HEK293 (cell line): ENCODE measurements around the gene INVS.

Experiments used
- CTCF ChIA-PET: fragments of 350-600 bp; formaldehyde crosslinking; extraction: SDS; loops from one replicate; lab custom pipeline; 2021; ENCODE audit warnings: antibody characterized with exemption; lab: Yijun Ruan, JAX
- POLR2A ChIA-PET: fragments of 300-600 bp; formaldehyde crosslinking; extraction: SDS; loops from one replicate; lab custom pipeline; 2020; ENCODE audit warnings: antibody characterized with exemption, inconsistent platforms; lab: Yijun Ruan, JAX
- H3K27ac ChIP-seq: fragments of 200-500 bp; sonication (Bioruptor generic); 2 replicates; pipeline ENCODE4 v1.5.1; 2014; ENCODE audit warnings: low read depth, low read length, control low read depth, inconsistent platforms; ENCODE audit errors: extremely low read depth
- H3K36me3 ChIP-seq, 2 experiments: fragments of 200-500 bp in 1 of 2; sonication (Bioruptor generic) in 1 of 2; 1 replicate in 1 of 2; 2 replicates in 1 of 2; pipeline ENCODE4 v1.5.1; 2014 to 2017; ENCODE audit warnings: inconsistent platforms in 2 of 2, low read length in 2 of 2; ENCODE audit not compliant: control insufficient read depth in 2 of 2, insufficient read depth in 1 of 2
- H3K4me1 ChIP-seq: fragments of 200-500 bp; sonication (Bioruptor generic); 2 replicates; pipeline ENCODE4 v1.5.1; 2014; ENCODE audit warnings: mild to moderate bottlenecking, low read length, inconsistent platforms; ENCODE audit not compliant: control insufficient read depth, insufficient read depth
- H3K4me3 ChIP-seq: 2 replicates; pipeline ENCODE4 v1.5.1; 2011; ENCODE audit warnings: low read depth, mild to moderate bottlenecking, control low read depth, low read length, moderate library complexity
- H3K9me3 ChIP-seq: fragments of 200-500 bp; sonication (Bioruptor generic); 2 replicates; pipeline ENCODE4 v1.5.1; 2014; ENCODE audit warnings: low read depth, low read length, inconsistent platforms; ENCODE audit not compliant: control insufficient read depth, insufficient read depth
- BCL6B ChIP-seq: fragments of 450-650 bp; formaldehyde crosslinking; IDR thresholded peaks from 2 replicates; pipeline ENCODE4 v1.5.1; 2017; ENCODE audit warnings: missing biosample characterization, missing genetic modification characterization
- GLI2 ChIP-seq: fragments of 450-650 bp; formaldehyde crosslinking; IDR thresholded peaks from 2 replicates; pipeline ENCODE4; 2017; ENCODE audit warnings: missing biosample characterization, missing genetic modification characterization, low read depth, borderline replicate concordance
- INSM2 ChIP-seq: fragments of 450-650 bp; formaldehyde crosslinking; IDR thresholded peaks from 2 replicates; pipeline ENCODE4 v1.5.1; 2016; ENCODE audit warnings: missing biosample characterization, missing genetic modification characterization
- KLF1 ChIP-seq: fragments of 450-650 bp; formaldehyde crosslinking; IDR thresholded peaks from 2 replicates; pipeline ENCODE4 v1.5.1; 2016; ENCODE audit warnings: missing biosample characterization, missing genetic modification characterization
- OSR2 ChIP-seq: fragments of 450-650 bp; formaldehyde crosslinking; IDR thresholded peaks from 2 replicates; pipeline ENCODE4 v1.5.1; 2016; ENCODE audit warnings: missing biosample characterization, missing genetic modification characterization
- PRDM4 ChIP-seq: fragments of 450-650 bp; formaldehyde crosslinking; IDR thresholded peaks from 2 replicates; pipeline ENCODE4 v1.5.1; 2017; ENCODE audit warnings: missing biosample characterization, missing genetic modification characterization
- TRIM28 ChIP-seq: IDR thresholded peaks from 2 replicates; pipeline ENCODE4 v1.6.1; 2011; ENCODE audit warnings: low read length, control low read depth, borderline replicate concordance
- TSHZ1 ChIP-seq: fragments of 450-650 bp; formaldehyde crosslinking; IDR thresholded peaks from 2 replicates; pipeline ENCODE4 v1.5.1; 2016; ENCODE audit warnings: missing biosample characterization, missing genetic modification characterization, borderline replicate concordance
- ZBTB26 ChIP-seq: fragments of 450-650 bp; formaldehyde crosslinking; optimal IDR thresholded peaks from 2 replicates; pipeline ENCODE3; 2016; ENCODE audit warnings: missing biosample characterization, mild to moderate bottlenecking, missing genetic modification characterization
- ZBTB49 ChIP-seq: fragments of 450-650 bp; formaldehyde crosslinking; IDR thresholded peaks from 2 replicates; pipeline ENCODE4 v1.5.1; 2016; ENCODE audit warnings: missing biosample characterization, missing genetic modification characterization, low read depth
- ZNF184 ChIP-seq: fragments of 450-650 bp; IDR thresholded peaks from 2 replicates; pipeline ENCODE4 v1.5.1; 2018; ENCODE audit warnings: missing biosample characterization, mild to moderate bottlenecking, missing genetic modification characterization
- ZNF19 ChIP-seq: fragments of 450-650 bp; formaldehyde crosslinking; IDR thresholded peaks from 2 replicates; pipeline ENCODE4; 2016; ENCODE audit warnings: missing biosample characterization, missing genetic modification characterization, low read depth
- ZNF23 ChIP-seq: fragments of 450-650 bp; formaldehyde crosslinking; IDR thresholded peaks from 2 replicates; pipeline ENCODE4 v1.5.1; 2016; ENCODE audit warnings: missing biosample characterization, missing genetic modification characterization, borderline replicate concordance
- ZNF274 ChIP-seq, 2 experiments: fragments of 200-500 bp in 1 of 2; fragments of 450-650 bp in 1 of 2; sonication (Bioruptor generic) in 1 of 2; formaldehyde crosslinking in 1 of 2; IDR thresholded peaks; 2 replicates each; pipeline versions ENCODE4 v1.5.1 to v1.6.1; 2014 to 2016; ENCODE audit warnings: borderline replicate concordance in 1 of 2, inconsistent platforms in 1 of 2, low read length in 1 of 2, missing biosample characterization in 1 of 2, missing genetic modification characterization in 1 of 2
- ZNF398 ChIP-seq: fragments of 450-650 bp; formaldehyde crosslinking; IDR thresholded peaks from 2 replicates; pipeline ENCODE4 v1.5.1; 2017; ENCODE audit warnings: missing biosample characterization, missing genetic modification characterization
- ZNF404 ChIP-seq: fragments of 450-650 bp; formaldehyde crosslinking; IDR thresholded peaks from 2 replicates; pipeline ENCODE4 v1.5.1; 2017; ENCODE audit warnings: missing biosample characterization, missing genetic modification characterization
- ZNF510 ChIP-seq: fragments of 450-650 bp; formaldehyde crosslinking; IDR thresholded peaks from 2 replicates; pipeline ENCODE4 v1.5.1; 2018; ENCODE audit warnings: mild to moderate bottlenecking, missing genetic modification characterization, missing biosample characterization; ENCODE audit not compliant: insufficient replicate concordance
- ZNF544 ChIP-seq: fragments of 450-650 bp; formaldehyde crosslinking; IDR thresholded peaks from 2 replicates; pipeline ENCODE4 v1.5.0; 2017; ENCODE audit warnings: missing biosample characterization, missing genetic modification characterization
- ZNF777 ChIP-seq: fragments of 450-650 bp; formaldehyde crosslinking; IDR thresholded peaks from 2 replicates; pipeline ENCODE4 v1.5.1; 2017; ENCODE audit warnings: missing biosample characterization, missing genetic modification characterization, borderline replicate concordance
- ZNF791 ChIP-seq: fragments of 450-650 bp; formaldehyde crosslinking; IDR thresholded peaks from 2 replicates; pipeline ENCODE4 v1.5.1; 2016; ENCODE audit warnings: missing biosample characterization, missing genetic modification characterization
- ZSCAN23 ChIP-seq: fragments of 450-650 bp; formaldehyde crosslinking; IDR thresholded peaks from 2 replicates; pipeline ENCODE4 v1.5.1; 2016; ENCODE audit warnings: missing biosample characterization, missing genetic modification characterization

The INVS gene

GRCh38 chr9:100217536-100217935 is 118.5 kb downstream of the INVS start:
- Histone ChIP-seq H3K4me1 (no peaks in the 10 kb centered on the region), H3K4me3 (no peak overlapping the region), H3K36me3 (peaks cover 0 to 23% of the 10 kb centered on the region in 2 experiments; a peak in 1 of 3 replicates), H3K27ac (no peak overlapping the region), H3K9me3 (no peaks in the 10 kb centered on the region)
- TF ChIP-seq TRIM28 (no peak), OSR2 (tag by site-specific recombination) (no peak), KLF1 (no peak), ZNF274 (IDR thresholded peaks at IDR 0.05; ENCODE audit: low read length) (no peak), ZNF274 (tag by site-specific recombination; IDR thresholded peaks at IDR 0.05; ENCODE audit: borderline replicate concordance) (no peak), ZNF19 (no peak), ZNF23 (tag by site-specific recombination) (no peak), ZNF404 (tag by site-specific recombination) (no peak), BCL6B (no peak), ZNF777 (no peak), ZNF398 (tag by site-specific recombination) (no peak), PRDM4 (tag by site-specific recombination) (no peak), ZBTB49 (tag by site-specific recombination) (no peak), INSM2 (tag by site-specific recombination) (no peak), ZNF544 (no peak), ZSCAN23 (tag by site-specific recombination) (no peak), ZNF184 (no peak)
- ChIA-PET POLR2A (no interaction called here), CTCF (interaction anchor here (0.6 to 1.2 kb wide), 3 partner anchors 27 to 372 kb away, joined by 3 read pairs; no protein-coding TSS in a partner anchor)

- CTCF ChIA-PET, result interaction anchor here (0.6 kb wide), 2 partner anchors 38 to 1033 kb away, joined by 3 to 4 read pairs; no protein-coding TSS in a partner anchor
- Histone ChIP-seq H3K27ac (no peak overlapping the region), H3K36me3 (peaks cover 0 to 23% of the 10 kb centered on the region in 2 experiments; a peak in 1 of 3 replicates), H3K4me1 (no peaks in the 10 kb centered on the region), H3K4me3 (no peak overlapping the region), H3K9me3 (no peaks in the 10 kb centered on the region)
- POLR2A ChIA-PET, result no interaction called here
- no peak for TF ChIP-seq ZBTB26 (tag by site-specific recombination)
- no peak for TF ChIP-seq GLI2 (tag by site-specific recombination)
- TF ChIP-seq TSHZ1 (tag by site-specific recombination), result no peak
- TF ChIP-seq ZNF791 (tag by site-specific recombination), result no peak
- no peak for TF ChIP-seq ZNF510 (tag by site-specific recombination)
These were observed 120.3 kb downstream of the INVS start for GRCh38 chr9:100219347-100219746.
